ENCODE results near the gene PKD2L2. TPM values are rescaled to one million over a fixed set of nuclear protein-coding genes. Genes with fewer than 3 reads are reported as not detected.

PKD2L2 gene
- total and polyA plus RNA-seq, 9 donors: 0.05 to 0.20 TPM; not detected in 7

DNA sequence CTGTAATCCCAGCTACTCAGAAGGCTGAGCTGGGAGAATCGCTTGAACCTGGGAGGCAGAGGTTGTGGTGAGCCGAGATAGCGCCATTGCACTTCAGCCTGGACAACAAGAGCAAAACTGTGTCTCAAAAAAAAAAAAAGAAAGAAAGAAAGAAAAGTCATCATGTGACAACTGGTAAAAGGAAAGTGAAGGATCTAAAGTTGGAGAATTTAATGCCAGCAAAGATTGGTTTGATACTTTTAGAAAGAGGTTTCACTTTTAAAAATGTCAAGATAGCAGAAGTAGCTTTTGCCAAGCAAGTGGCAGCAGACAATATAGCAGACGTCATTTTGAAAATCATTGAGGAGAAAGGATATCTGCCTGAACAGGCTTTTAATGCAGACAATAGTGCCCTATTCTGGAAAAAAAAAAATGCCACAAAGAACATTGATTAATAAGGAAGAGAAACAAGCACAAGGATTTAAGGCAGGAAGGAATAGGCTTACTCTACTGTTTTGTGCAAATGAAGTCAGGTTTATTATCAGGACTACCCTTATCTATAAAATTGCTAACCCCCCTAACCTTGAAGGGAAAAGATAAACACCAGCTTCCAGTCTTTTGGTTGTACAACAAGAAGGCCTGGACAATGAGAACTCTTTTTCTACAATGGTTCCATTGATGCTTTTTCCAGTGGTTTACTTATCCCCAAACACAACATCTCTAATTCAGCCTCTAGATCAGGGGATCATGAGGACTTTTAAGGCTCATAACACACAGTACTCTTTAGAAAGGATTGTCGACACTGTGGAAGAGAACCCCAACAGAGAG is 12.0 kb downstream of the PKD2L2 start:
- no peak for DNase-seq
- H3K4me3 ChIP-seq: no peak overlapping the region
- H3K27ac ChIP-seq: no peak overlapping the region

GRCh38 chr5:137902408-137903133 is 13.3 kb downstream of the PKD2L2 start:
- intact Hi-C loops (cut with DNase I): no loop called here
- 96 to 100% (median 98%) methylated on average over 1 of the region's 1 CpG for WGBS, 3 donors
- Histone ChIP-seq H3K4me1 (ENCODE audit: insufficient read depth) (no peaks in the 10 kb centered on the region), H3K4me3 (no peak overlapping the region), H3K27ac (no peak overlapping the region), H3K27me3 (no peaks in the 10 kb centered on the region), H3K36me3 (no peaks in the 10 kb centered on the region), H3K9me3 (no peaks in the 10 kb centered on the region)
- DNase-seq: no peak
- no peak for TF ChIP-seq EP300 (IDR thresholded peaks at IDR 0.05)

More for the DNA sequence above, 12.0 kb downstream of the PKD2L2 start:
- Histone ChIP-seq H3K27me3 (no peaks in the 10 kb centered on the region), H3K4me1 (ENCODE audit: insufficient read depth) (no peaks in the 10 kb centered on the region), H3K9me3 (no peaks in the 10 kb centered on the region), H3K36me3 (no peaks in the 10 kb centered on the region)
- TF ChIP-seq POLR2A (IDR thresholded peaks at IDR 0.05) (no peak), EP300 (IDR thresholded peaks at IDR 0.05) (no peak)
- TF ChIP-seq, protein P1, sequence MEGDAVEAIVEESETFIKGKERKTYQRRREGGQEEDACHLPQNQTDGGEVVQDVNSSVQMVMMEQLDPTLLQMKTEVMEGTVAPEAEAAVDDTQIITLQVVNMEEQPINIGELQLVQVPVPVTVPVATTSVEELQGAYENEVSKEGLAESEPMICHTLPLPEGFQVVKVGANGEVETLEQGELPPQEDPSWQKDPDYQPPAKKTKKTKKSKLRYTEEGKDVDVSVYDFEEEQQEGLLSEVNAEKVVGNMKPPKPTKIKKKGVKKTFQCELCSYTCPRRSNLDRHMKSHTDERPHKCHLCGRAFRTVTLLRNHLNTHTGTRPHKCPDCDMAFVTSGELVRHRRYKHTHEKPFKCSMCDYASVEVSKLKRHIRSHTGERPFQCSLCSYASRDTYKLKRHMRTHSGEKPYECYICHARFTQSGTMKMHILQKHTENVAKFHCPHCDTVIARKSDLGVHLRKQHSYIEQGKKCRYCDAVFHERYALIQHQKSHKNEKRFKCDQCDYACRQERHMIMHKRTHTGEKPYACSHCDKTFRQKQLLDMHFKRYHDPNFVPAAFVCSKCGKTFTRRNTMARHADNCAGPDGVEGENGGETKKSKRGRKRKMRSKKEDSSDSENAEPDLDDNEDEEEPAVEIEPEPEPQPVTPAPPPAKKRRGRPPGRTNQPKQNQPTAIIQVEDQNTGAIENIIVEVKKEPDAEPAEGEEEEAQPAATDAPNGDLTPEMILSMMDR (IDR thresholded peaks at IDR 0.05): no peak
- WGBS, 3 donors: 82 to 85% (median 84%) methylated on average over 5 of the region's 5 CpGs
- intact Hi-C loops (cut with DNase I): no loop called here

GRCh38 chr5:137914758-137915157 is 25.5 kb downstream of the PKD2L2 start:
- TF ChIP-seq, protein P1 (IDR thresholded peaks at IDR 0.05): no peak
- TF ChIP-seq POLR2A (IDR thresholded peaks at IDR 0.05): no peak
- no peak for TF ChIP-seq EP300 (IDR thresholded peaks at IDR 0.05)
- Histone ChIP-seq H3K27ac (no peak overlapping the region), H3K9me3 (no peaks in the 10 kb centered on the region), H3K36me3 (no peaks in the 10 kb centered on the region), H3K4me1 (ENCODE audit: insufficient read depth) (no peaks in the 10 kb centered on the region), H3K27me3 (no peaks in the 10 kb centered on the region), H3K4me3 (no peak overlapping the region)
- no peak for DNase-seq
- intact Hi-C loops (cut with DNase I): loop anchor here in 1 of 4 donors (5.0 kb wide), 1 partner anchor 1308 kb away; no protein-coding TSS in a partner anchor
- WGBS, 3 donors: 73 to 86% (median 80%) methylated on average over 2 of the region's 2 CpGs

DNA sequence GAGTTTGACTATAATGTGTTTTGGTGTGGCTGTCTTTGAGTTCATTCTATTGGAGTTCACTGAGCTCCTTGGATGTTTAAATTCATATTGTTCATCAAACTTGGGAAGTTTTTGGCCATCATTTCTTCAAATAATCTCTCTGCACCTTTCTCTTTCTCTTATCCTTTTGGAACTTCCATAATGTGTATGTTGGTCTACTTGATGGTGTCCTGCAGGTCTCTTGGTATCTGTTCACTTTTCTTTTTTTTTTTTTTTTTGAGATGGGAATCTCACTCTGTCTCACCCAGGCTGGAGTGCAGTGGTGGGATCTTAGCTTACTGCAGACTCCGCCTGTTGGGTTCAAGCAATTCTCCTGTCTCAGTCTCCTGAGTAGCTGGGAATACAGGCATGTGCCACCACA is 27.7 kb downstream of the PKD2L2 start:
- intact Hi-C loops (cut with DNase I): no loop called here
- no peaks in the 10 kb centered on the region for H3K27me3 ChIP-seq
- no peaks in the 10 kb centered on the region for H3K4me1 ChIP-seq (ENCODE audit: insufficient read depth)
- TF ChIP-seq, protein P1 (IDR thresholded peaks at IDR 0.05): no peak
- TF ChIP-seq EP300 (IDR thresholded peaks at IDR 0.05) (no peak), POLR2A (IDR thresholded peaks at IDR 0.05) (no peak)
- no peak for DNase-seq
- H3K27ac ChIP-seq: no peak overlapping the region
- WGBS, 3 donors: 96 to 98% (median 97%) methylated on average over 1 of the region's 1 CpG
- H3K4me3 ChIP-seq: no peak overlapping the region
- H3K36me3 ChIP-seq: no peaks in the 10 kb centered on the region
- no peaks in the 10 kb centered on the region for H3K9me3 ChIP-seq

Data from ovary (tissue), 9 donors.